GM23338 (cell line): ENCODE measurements around the gene ZNF101. TPM values are rescaled to one million over a fixed set of nuclear protein-coding genes. Genes with fewer than 3 reads are reported as not detected.

Source experiments
- ATAC-seq: fragments of 200-7000 bp; cut with Tn5 transposase; 3 replicates; pipeline ENCODE4 v1.9.1; 2020
- DNase-seq: peaks from one replicate; pipeline ENCODE4 v3.0.0-alpha.2; 2015; ENCODE audit warnings: low spot score
- H2AFZ ChIP-seq: fragments of 200-600 bp; sonication (generic); 2 replicates; pipeline ENCODE4 v1.8.0; 2016; ENCODE audit warnings: antibody characterized with exemption, mild to moderate bottlenecking, moderate library complexity
- H3F3A ChIP-seq: fragments of 200-600 bp; sonication (generic); replicated peaks from 2 replicates; pipeline ENCODE4 v1.8.0; 2017; ENCODE audit warnings: antibody characterized with exemption, mixed run types, low read depth
- H3K27ac ChIP-seq: fragments of 200-600 bp; sonication (generic); 2 replicates; pipeline ENCODE4 v1.6.1; 2016; ENCODE audit warnings: low read depth
- H3K27me3 ChIP-seq: fragments of 200-600 bp; sonication (generic); 2 replicates; pipeline ENCODE4 v1.8.0; 2016; ENCODE audit warnings: mild to moderate bottlenecking, mixed run types, moderate library complexity; ENCODE audit not compliant: insufficient read depth
- H3K36me3 ChIP-seq: fragments of 200-600 bp; sonication (generic); 2 replicates; pipeline ENCODE4 v1.8.0; 2016; ENCODE audit warnings: mild to moderate bottlenecking; ENCODE audit not compliant: insufficient read depth
- H3K4me1 ChIP-seq: fragments of 200-600 bp; sonication (generic); 2 replicates; pipeline ENCODE4 v1.8.0; 2016; ENCODE audit warnings: mild to moderate bottlenecking, moderate library complexity; ENCODE audit not compliant: insufficient read depth
- H3K4me2 ChIP-seq: fragments of 200-600 bp; sonication (generic); 2 replicates; pipeline ENCODE4 v1.7.1; 2017; ENCODE audit warnings: mixed run types
- H3K4me3 ChIP-seq: fragments of 200-600 bp; sonication (generic); 2 replicates; pipeline ENCODE4 v1.6.1; 2016; ENCODE audit warnings: mixed run types
- H3K79me2 ChIP-seq: fragments of 200-600 bp; sonication (generic); replicated peaks from 2 replicates; pipeline ENCODE4 v1.8.0; 2017; ENCODE audit warnings: mild to moderate bottlenecking; ENCODE audit not compliant: insufficient read depth
- H3K9me2 ChIP-seq: fragments of 200-600 bp; sonication (generic); 2 replicates; pipeline ENCODE4 v1.8.0; 2017; ENCODE audit not compliant: insufficient read depth
- H4K20me1 ChIP-seq: fragments of 200-600 bp; sonication (generic); replicated peaks from 2 replicates; pipeline ENCODE4 v1.8.0; 2017; ENCODE audit warnings: mild to moderate bottlenecking; ENCODE audit not compliant: insufficient read depth
- H3K27ac Mint-ChIP-seq: 2 replicates; pipeline ENCODE4 v1.8.0; 2020; ENCODE audit warnings: inconsistent platforms, mild to moderate bottlenecking, moderate library complexity, mixed read lengths
- H3K27me3 Mint-ChIP-seq: 3 replicates; pipeline ENCODE4 v1.8.0; 2022; ENCODE audit warnings: low read depth, mild to moderate bottlenecking, moderate library complexity, mixed read lengths, inconsistent platforms; ENCODE audit not compliant: insufficient read depth, poor library complexity
- H3K36me3 Mint-ChIP-seq: 3 replicates; pipeline ENCODE4 v1.8.0; 2021; ENCODE audit warnings: low read depth, mild to moderate bottlenecking, inconsistent platforms, moderate library complexity, mixed read lengths
- H3K4me1 Mint-ChIP-seq: 3 replicates; pipeline ENCODE4 v1.8.0; 2020; ENCODE audit warnings: mild to moderate bottlenecking, inconsistent platforms, mixed read lengths
- H3K4me3 Mint-ChIP-seq: 3 replicates; pipeline ENCODE4 v1.8.0; 2021; ENCODE audit warnings: moderate library complexity, mild to moderate bottlenecking, inconsistent platforms, mixed read lengths
- H3K9me3 Mint-ChIP-seq: 3 replicates; pipeline ENCODE4 v1.8.0; 2020; ENCODE audit warnings: moderate library complexity, mild to moderate bottlenecking, inconsistent platforms, mixed read lengths
- CREB1 ChIP-seq: fragments of 250-450 bp; sonication (Bioruptor Pico); IDR thresholded peaks from 2 replicates; pipeline ENCODE4 v1.5.0; 2020; ENCODE audit warnings: low read depth, mild to moderate bottlenecking, moderate library complexity
- ETS1 ChIP-seq: IDR thresholded peaks from 2 replicates; pipeline ENCODE4 v1.6.1; 2016; ENCODE audit warnings: antibody characterized with exemption
- EZH2 ChIP-seq: fragments of 200-600 bp; sonication (generic); IDR thresholded peaks from one replicate; pipeline ENCODE4 v1.8.0; 2017; ENCODE audit warnings: antibody characterized with exemption, mild to moderate bottlenecking, low read depth; ENCODE audit not compliant: unreplicated experiment
- EZH2phosphoT487 ChIP-seq: fragments of 200-600 bp; sonication (generic); IDR thresholded peaks from one replicate; pipeline ENCODE4 v1.8.1; 2018; ENCODE audit warnings: antibody characterized with exemption; ENCODE audit not compliant: unreplicated experiment
- JUNB ChIP-seq: IDR thresholded peaks from one replicate; pipeline ENCODE4 v1.6.1; 2016; ENCODE audit warnings: antibody characterized with exemption; ENCODE audit not compliant: unreplicated experiment
- NANOG ChIP-seq: IDR thresholded peaks from 2 replicates; pipeline ENCODE4 v1.6.1; 2016; ENCODE audit warnings: antibody characterized with exemption, borderline replicate concordance
- REST ChIP-seq: IDR thresholded peaks from one replicate; pipeline ENCODE4 v1.6.1; 2018; ENCODE audit warnings: antibody characterized with exemption; ENCODE audit not compliant: unreplicated experiment
- STAT1 ChIP-seq: IDR thresholded peaks from one replicate; pipeline ENCODE4 v1.6.1; 2016; ENCODE audit warnings: antibody characterized with exemption; ENCODE audit not compliant: unreplicated experiment
- ZNF114 ChIP-seq: fragments of 250-450 bp; sonication (Bioruptor Pico); IDR thresholded peaks from 2 replicates; pipeline ENCODE4 v1.5.0; 2020; ENCODE audit warnings: mild to moderate bottlenecking, moderate library complexity
- ZNF331 ChIP-seq: fragments of 250-450 bp; sonication (Bioruptor Pico); IDR thresholded peaks from 2 replicates; pipeline ENCODE4 v1.5.0; 2020; ENCODE audit warnings: low read depth, mild to moderate bottlenecking, moderate library complexity
- polyA plus RNA-seq: library from polyadenylated mRNA; unstranded; fragments of >200 nt; fragmentation: Nextera tagmentation; extraction: Ambion mirVana; gene quantifications from 2 replicates; pipeline ENCODE4 v1.2.1, GENCODE V29; 2016
- total RNA-seq: library from RNA; depleted of rRNA; stranded (reverse); fragments of >200 nt; shearing (Covaris generic); gene quantifications from 2 replicates; pipeline ENCODE4 v1.2.3, GENCODE V29; 2014

ZNF101 gene
- total and polyA plus RNA-seq, 2 experiments from 2014 or later = 46.4 to 47.9 TPM

GRCh38 chr19:19633711-19634515 is 34.7 kb upstream of the ZNF101 start:
- Mint-ChIP-seq H3K9me3 (no peaks in the 10 kb centered on the region), H3K4me1 (peaks cover 3% of the 10 kb centered on the region; the same call in 2 of the 3 replicates), H3K4me3 (no peak overlapping the region), H3K36me3 (peaks cover 21% of the 10 kb centered on the region), H3K27me3 (peaks cover 10% of the 10 kb centered on the region), H3K27ac (no peak overlapping the region)
- no peak for TF ChIP-seq JUNB
- TF ChIP-seq EZH2phosphoT487 = no peak
- no peak for TF ChIP-seq STAT1
- TF ChIP-seq ETS1 = no peak
- no peak for TF ChIP-seq NANOG
- no peak for TF ChIP-seq ZNF114
- no peak for TF ChIP-seq EZH2
- no peak for TF ChIP-seq REST
- no peak for TF ChIP-seq CREB1 (CRISPR knock-in tag)
- TF ChIP-seq ZNF331 = no peak
- Histone ChIP-seq H3K9me2 (no peaks in the 10 kb centered on the region), H3K27me3 (no peaks in the 10 kb centered on the region), H3K79me2 (no peaks in the 10 kb centered on the region), H4K20me1 (no peaks in the 10 kb centered on the region), H3K4me3 (no peak overlapping the region), H3K4me1 (no peaks in the 10 kb centered on the region), H3K36me3 (no peaks in the 10 kb centered on the region; the same call in 1 of the 2 replicates), H3F3A (0 out of 2 replicates have a peak, but pooled peaks cover under 1% of the 10 kb centered on the region), H3K27ac (no peak overlapping the region), H3K4me2 (no peak overlapping the region), H2AFZ (no peak overlapping the region)
- ATAC-seq (no peak), DNase-seq (no peak)
